Vagina (tissue), 2 donors: ENCODE data around the gene CDKN1B. TPM values are rescaled to one million over a fixed set of nuclear protein-coding genes. Genes with fewer than 3 reads are reported as not detected.

Experiments
- DNase-seq, 2 donors: peaks; one replicate each; pipeline ENCODE4 v3.0.0-alpha.2; 2017; ENCODE audit errors: extremely low spot score in 2 of 2
- H3K27ac ChIP-seq: fragments of 200-600 bp; sonication (generic); one replicate; pipeline ENCODE4 v1.5.1; 2019
- H3K27me3 ChIP-seq: fragments of 200-600 bp; sonication (generic); one replicate; pipeline ENCODE4 v1.5.1; 2019
- H3K36me3 ChIP-seq, 2 donors: fragments of 200-600 bp; sonication (generic); one replicate each; pipeline ENCODE4 v1.5.1; 2017 to 2019
- H3K4me1 ChIP-seq: fragments of 200-600 bp; sonication (generic); one replicate; pipeline ENCODE4 v1.5.1; 2019
- H3K4me3 ChIP-seq, 2 donors: fragments of 200-600 bp; sonication (generic); 1 replicate in 1 of 2; 2 replicates in 1 of 2; pipeline ENCODE4 v1.5.1; 2016 to 2019
- H3K9me3 ChIP-seq: fragments of 200-600 bp; sonication (generic); one replicate; pipeline ENCODE4 v1.5.1; 2019
- CTCF ChIP-seq, 3 experiments: fragments of 450-650 bp in 2 of 3; fragments of 200-600 bp in 1 of 3; sonication (generic) in 1 of 3; IDR thresholded peaks; one replicate each; pipeline ENCODE4 v1.5.1; 2017 to 2019; ENCODE audit warnings: antibody characterized with exemption in 3 of 3, mild to moderate bottlenecking in 2 of 3, moderate library complexity in 2 of 3
- POLR2A ChIP-seq, 2 donors: fragments of 450-650 bp; IDR thresholded peaks; one replicate each; pipeline ENCODE4 v1.6.1; 2017; ENCODE audit warnings: antibody characterized with exemption in 2 of 2, mild to moderate bottlenecking in 2 of 2, moderate library complexity in 2 of 2
- POLR2AphosphoS5 ChIP-seq, 2 donors: sonication (generic); formaldehyde crosslinking; IDR thresholded peaks; one replicate each; pipeline ENCODE4 v1.9.0; 2017; ENCODE audit warnings: antibody characterized with exemption in 2 of 2, mild to moderate bottlenecking in 2 of 2, low read depth in 1 of 2; ENCODE audit not compliant: insufficient read depth in 1 of 2
- intact Hi-C: fragments of 100-400 bp; cut with DNase I; formaldehyde crosslinking; loops from one replicate; pipeline ENCODE4 v1.15.1; 2023
- total RNA-seq: library from RNA; depleted of rRNA; stranded (reverse); fragments of >200 nt; gene quantifications from one replicate; pipeline ENCODE4 v1.2.3, GENCODE V29; 2016

The CDKN1B gene
- total RNA-seq, 1 donor from 2014 or later: 52.5 TPM

DNA sequence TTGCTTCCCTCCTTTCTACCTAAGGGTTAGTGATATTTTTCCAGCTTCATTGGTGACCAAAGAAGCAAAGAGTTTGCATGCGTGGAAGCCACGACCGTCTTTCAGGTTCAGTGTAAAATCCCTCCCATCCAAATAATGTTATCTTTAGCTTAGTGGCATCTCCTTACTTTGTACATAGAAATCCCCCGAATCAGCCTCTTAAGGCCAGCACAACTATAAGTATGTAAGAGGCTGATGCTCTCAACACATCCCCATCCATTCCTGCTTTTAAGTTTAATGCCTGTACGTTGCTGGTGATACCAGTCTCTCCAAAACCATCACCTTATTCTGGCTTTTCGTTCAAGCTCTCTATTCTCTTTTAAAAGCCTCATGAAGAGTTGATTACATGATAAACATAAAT lies 14.6 kb downstream of the CDKN1B start:
- no peak overlapping the region for H3K27ac ChIP-seq
- no peaks in the 10 kb centered on the region for H3K27me3 ChIP-seq
- H3K4me1 ChIP-seq: peaks cover 31% of the 10 kb centered on the region
- no peaks in the 10 kb centered on the region for H3K36me3 ChIP-seq
- no peak overlapping the region for H3K4me3 ChIP-seq
- TF ChIP-seq POLR2AphosphoS5 (IDR thresholded peaks at IDR 0.05; ENCODE audit: insufficient read depth in 1 of 2, low read depth in 1 of 2) (no peak), CTCF (IDR thresholded peaks at IDR 0.05) (no peak), POLR2A (IDR thresholded peaks at IDR 0.05) (no peak)
- DNase-seq: no peak
- intact Hi-C loops: no loop called here
- no peaks in the 10 kb centered on the region for H3K9me3 ChIP-seq

GRCh38 chr12:12733118-12733517 lies 15.9 kb downstream of the CDKN1B start:
- TF ChIP-seq POLR2AphosphoS5 (IDR thresholded peaks at IDR 0.05; ENCODE audit: insufficient read depth in 1 of 2, low read depth in 1 of 2) (no peak), CTCF (IDR thresholded peaks at IDR 0.05) (no peak), POLR2A (IDR thresholded peaks at IDR 0.05) (no peak)
- no peaks in the 10 kb centered on the region for H3K27me3 ChIP-seq
- peaks cover 27% of the 10 kb centered on the region for H3K4me1 ChIP-seq
- H3K9me3 ChIP-seq: no peaks in the 10 kb centered on the region
- H3K4me3 ChIP-seq: no peak overlapping the region
- H3K27ac ChIP-seq: peak overlapping the region; percentile 71
- intact Hi-C loops: no loop called here
- DNase-seq: no peak
- no peaks in the 10 kb centered on the region for H3K36me3 ChIP-seq

- no peaks in the 10 kb centered on the region for H3K36me3 ChIP-seq
- intact Hi-C loops: no loop called here
- TF ChIP-seq CTCF (IDR thresholded peaks at IDR 0.05) (no peak), POLR2AphosphoS5 (IDR thresholded peaks at IDR 0.05; ENCODE audit: insufficient read depth in 1 of 2, low read depth in 1 of 2) (peak in 1 of 2 donors; percentile 5)
- H3K27me3 ChIP-seq: no peaks in the 10 kb centered on the region
- H3K4me3 ChIP-seq: no peak overlapping the region
- no peaks in the 10 kb centered on the region for H3K9me3 ChIP-seq
- peaks cover 27% of the 10 kb centered on the region for H3K4me1 ChIP-seq
- no peak for DNase-seq
- peak overlapping the region; percentile 71 for H3K27ac ChIP-seq
Measured at GRCh38 chr12:12734054-12734453, 16.9 kb downstream of the CDKN1B start.

DNA sequence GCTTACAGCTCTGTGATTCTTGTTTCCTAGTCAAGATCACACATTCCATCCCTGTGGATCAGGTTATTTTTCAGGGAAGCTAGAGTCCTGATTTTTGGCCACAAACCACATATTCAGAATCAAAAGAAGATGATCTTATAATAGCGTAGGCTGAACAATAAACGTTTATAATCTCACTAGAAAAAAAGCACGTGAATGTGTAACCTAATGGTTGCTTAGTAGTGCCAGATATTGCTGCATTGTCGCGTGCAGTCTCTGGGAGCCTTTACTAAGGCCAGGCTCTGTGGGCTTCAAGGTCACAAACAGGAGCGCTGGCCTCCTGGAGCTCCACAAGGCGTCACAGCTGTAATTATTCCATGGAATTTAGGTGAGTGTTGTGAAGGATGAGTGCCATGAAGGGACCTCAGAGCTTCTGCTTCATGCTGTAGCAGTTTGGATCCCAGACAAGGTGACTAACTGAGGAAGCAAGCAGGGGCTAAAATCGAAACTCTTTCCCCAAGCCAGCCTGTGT lies 17.4 kb downstream of the CDKN1B start:
- no peak for TF ChIP-seq POLR2AphosphoS5 (IDR thresholded peaks at IDR 0.05; ENCODE audit: insufficient read depth in 1 of 2, low read depth in 1 of 2)
- no peak for TF ChIP-seq POLR2A (IDR thresholded peaks at IDR 0.05)
- no peak for TF ChIP-seq CTCF (IDR thresholded peaks at IDR 0.05)

GRCh38 chr12:12735301-12735700 lies 18.1 kb downstream of the CDKN1B start:
- Histone ChIP-seq H3K9me3 (no peaks in the 10 kb centered on the region), H3K4me3 (no peak overlapping the region), H3K4me1 (peaks cover 27% of the 10 kb centered on the region), H3K27me3 (no peaks in the 10 kb centered on the region), H3K27ac (peak overlapping the region; percentile 71), H3K36me3 (no peaks in the 10 kb centered on the region)
- no peak for DNase-seq
- intact Hi-C loops: no loop called here
- TF ChIP-seq CTCF (IDR thresholded peaks at IDR 0.05) (no peak), POLR2AphosphoS5 (IDR thresholded peaks at IDR 0.05; ENCODE audit: insufficient read depth in 1 of 2, low read depth in 1 of 2) (no peak), POLR2A (IDR thresholded peaks at IDR 0.05) (no peak)

More for the DNA sequence above, 17.4 kb downstream of the CDKN1B start:
- H3K4me3 ChIP-seq: no peak overlapping the region
- H3K4me1 ChIP-seq: peaks cover 27% of the 10 kb centered on the region
- no peaks in the 10 kb centered on the region for H3K9me3 ChIP-seq
- intact Hi-C loops: no loop called here
- H3K27ac ChIP-seq: peak overlapping the region; percentile 71
- no peaks in the 10 kb centered on the region for H3K36me3 ChIP-seq
- no peaks in the 10 kb centered on the region for H3K27me3 ChIP-seq
- DNase-seq: no peak
